ENCODE measurements around the gene C5orf34.
"Not testable (repeated sequence)": the region's sequence is repeated elsewhere in the genome, so short reads cannot be mapped to it uniquely, and the experiment has no call there.

Gene C5orf34

GRCh38 chr5:43514471-43514815, 505 bp downstream of the C5orf34 start:
- peak; percentile 45 for DNase-seq

GRCh38 chr5:43514025-43514424, 923 bp downstream of the C5orf34 start:
- DNase-seq, result peak; percentile 9

DNA sequence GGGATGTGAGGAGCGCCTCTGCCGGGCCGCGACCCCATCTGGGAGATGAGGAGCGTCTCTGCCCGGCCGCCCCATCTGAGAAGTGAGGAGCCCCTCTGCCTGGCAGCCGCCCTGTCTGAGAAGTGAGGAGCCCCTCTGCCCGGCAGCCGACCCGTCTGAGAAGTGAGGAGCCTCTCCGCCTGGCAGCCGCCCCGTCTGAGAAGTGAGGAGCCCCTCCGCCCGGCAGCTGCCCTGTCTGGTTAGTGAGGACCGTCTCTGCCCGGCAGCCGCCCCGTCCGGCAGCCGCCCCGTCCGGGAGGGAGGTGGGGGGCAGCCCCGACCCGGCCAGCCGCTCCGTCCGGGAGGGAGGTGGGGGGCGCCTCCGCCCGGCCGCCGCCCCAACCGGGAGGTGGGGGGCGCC, 3.9 kb downstream of the C5orf34 start:
- not testable (repeated sequence) for DNase-seq

GRCh38 chr5:43498581-43498980, 16.4 kb downstream of the C5orf34 start:
- DNase-seq, result no peak

- DNase-seq, result no peak
Observed at GRCh38 chr5:43497311-43498104, 17.4 kb downstream of the C5orf34 start.

- DNase-seq, result no peak
Observed at GRCh38 chr5:43491326-43491725, 23.6 kb downstream of the C5orf34 start.

- DNase-seq, result no peak
Observed at GRCh38 chr5:43486353-43486752, 28.6 kb downstream of the C5orf34 start.

- DNase-seq, result no peak
Observed at GRCh38 chr5:43485406-43485805, 29.5 kb downstream of the C5orf34 start.

DNA sequence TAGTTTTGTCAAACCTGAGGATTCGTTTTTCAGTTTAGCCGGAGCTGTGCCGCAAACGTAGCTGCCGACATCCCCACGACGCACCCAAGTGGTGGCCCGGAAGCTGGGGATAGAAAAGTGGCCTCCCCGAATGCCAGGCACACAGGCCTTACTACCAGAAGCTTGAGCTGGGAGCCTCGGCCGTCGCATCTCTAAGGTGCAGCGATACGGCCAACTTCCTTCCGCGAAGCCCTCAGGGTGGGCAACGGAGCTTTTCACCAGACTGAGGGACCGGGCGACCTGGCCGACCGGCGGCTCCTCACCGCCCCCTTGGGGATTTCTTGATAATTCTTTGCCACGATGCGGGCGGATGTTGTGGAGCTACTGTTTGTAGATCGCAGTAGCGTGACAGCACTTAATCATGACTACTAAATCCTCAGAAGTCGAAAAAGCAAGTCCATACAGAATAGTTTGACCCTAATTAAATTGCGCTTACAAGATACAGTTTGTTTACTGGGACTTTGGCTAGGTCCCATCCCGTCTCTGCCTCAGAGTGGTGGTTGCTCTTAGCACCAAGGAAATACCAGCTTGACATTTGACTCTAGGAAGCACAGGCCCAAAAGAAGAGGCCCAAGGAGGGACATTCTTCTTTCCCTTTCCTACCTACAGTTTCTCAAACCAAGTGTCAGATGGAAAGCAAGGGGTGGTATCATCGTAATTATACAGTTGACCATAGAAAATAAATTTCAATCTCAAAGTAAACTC, 30.7 kb downstream of the C5orf34 start:
- DNase-seq, result peak; percentile 80

DNA sequence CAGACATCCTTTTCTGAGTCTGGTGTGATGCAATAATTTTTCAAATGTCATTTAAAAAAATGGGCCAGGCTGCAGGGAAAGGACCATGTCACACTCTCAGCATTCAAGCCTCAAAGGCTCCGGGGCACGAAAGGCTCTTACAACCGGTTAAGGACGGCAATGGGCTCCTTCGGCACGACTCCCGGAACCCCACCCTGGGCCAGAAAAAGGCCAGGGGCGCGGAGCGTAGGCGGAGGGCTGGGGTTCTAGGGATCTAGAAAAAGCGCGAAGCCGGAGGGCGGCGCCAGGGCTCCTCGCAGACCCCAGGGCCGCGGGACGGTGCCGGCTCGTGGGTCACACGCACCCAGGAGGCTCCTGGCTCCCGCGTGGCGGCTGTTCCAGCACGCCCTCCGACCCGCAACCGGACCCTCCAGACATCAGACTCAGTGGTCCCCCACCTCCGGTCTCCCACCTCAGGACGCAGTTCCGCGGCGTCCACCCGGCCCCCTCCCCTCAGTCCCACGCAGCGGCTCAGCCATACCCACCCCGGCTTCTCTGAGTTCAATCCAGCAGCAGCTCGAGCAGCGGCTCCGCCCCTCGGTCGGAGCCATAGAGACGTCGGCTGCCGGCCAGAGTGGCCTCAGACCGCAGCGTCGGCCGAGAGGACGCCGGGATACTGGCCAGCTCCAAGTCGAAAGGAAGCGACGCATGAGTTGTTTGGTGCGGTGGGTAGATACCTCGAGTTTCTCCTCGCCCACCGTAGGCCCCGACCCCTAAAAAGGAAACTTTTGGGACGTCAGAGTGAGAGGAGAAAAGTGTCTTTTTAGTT, 31.4 kb downstream of the C5orf34 start, which contains the start of gene TMEM267:
Gene TMEM267, minus strand, starts transcription at position 568 of the 808 bp plus-strand sequence. CDS start 29,896 bp downstream, outside the sequence.
- DNase-seq, result peak; percentile 72

DNA sequence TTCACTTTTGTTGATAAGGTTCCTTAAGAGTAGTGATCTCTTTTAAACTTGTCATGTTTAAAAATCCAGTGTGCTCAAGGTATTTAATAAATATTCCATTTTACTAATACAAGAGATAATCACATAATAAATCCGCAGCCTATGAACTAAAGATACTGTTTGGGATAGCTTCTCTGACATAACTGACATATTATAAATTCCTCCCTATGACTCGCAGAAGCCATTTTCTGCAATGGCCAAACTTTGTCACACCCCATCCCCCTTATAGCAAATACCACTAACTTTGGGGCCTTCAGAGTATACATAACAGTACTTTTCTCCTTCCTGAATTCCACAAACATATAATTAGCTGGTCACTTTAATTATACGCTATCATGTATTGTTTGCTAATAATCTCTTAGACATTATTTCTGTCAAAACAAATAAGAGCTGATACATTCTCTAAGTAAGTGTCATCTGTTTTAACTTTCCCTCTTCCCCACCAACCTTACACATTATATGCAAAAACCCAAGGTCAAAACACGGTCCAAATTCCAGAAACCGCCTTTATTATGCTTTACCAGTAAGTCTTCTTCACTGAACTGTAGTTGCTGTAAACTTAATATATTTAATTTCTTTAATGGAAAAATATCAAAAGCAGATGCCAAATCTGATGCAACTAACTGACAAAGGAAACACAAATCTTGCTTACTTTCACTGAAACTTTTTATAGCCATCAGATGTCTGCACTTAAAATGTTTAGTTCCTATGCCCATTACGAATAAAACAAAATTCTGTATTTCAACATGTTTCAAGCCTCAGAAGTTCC, 32.3 kb downstream of the C5orf34 start:
- peak; percentile 62 for DNase-seq

- no peak for DNase-seq
Observed at GRCh38 chr5:43469671-43470391, 45.1 kb downstream of the C5orf34 start.

DNA sequence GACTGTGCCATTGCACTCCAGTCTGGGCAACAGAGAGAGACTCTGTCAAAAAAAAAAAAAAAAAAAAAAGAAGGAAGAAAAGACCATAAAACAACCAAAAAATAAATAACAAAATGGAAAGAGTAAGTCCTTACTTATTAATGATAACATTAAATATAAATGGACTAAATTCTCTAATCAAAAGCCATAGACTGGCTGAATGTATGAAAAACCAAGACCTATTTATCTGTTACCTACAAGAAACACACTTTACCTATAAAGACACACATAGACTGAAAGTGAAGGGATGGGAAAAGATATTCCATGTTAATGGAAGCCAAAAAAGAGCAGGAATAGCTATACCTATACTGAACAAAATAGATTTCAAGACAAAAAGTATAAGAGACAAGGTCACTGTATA, 47.8 kb downstream of the C5orf34 start:
- no peak for DNase-seq

DNA sequence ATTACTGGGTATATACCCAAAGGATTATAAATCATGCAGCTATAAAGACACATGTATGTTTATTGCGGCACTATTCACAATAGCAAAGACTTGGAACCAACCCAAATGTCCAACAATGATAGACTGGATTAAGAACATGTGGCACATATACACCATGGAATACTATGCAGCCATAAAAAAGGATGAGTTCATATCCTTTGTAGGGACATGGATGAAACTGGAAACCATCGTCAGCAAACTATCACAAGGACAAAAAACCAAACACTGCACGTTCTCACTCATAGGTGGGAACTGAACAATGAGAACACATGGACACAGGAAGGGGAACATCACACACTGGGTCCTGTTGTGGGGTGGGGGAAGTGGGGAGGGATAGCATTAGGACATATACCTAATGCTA, 49.5 kb downstream of the C5orf34 start:
- DNase-seq, result not testable (repeated sequence)

- DNase-seq, result no peak
Observed at GRCh38 chr5:43461066-43461465, 53.9 kb downstream of the C5orf34 start.

DNA sequence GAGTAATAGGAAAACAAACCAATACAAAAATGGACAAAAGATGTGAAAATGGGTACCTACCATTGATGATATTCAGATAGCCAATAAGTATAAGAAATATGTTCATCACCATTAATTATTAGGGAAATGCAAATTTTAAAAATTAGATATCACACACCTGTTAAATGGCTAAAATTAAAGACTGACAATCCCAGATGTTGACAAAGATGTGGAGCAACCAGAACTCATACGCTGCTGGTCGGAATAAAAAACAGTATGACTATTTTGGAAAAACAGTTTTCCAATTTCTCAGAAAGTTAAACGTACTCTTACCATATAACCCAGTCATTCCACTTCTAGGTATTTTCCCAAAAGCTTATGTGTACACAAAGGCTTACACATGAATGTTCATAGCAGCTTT, 58.4 kb downstream of the C5orf34 start:
- no peak for DNase-seq

DNA sequence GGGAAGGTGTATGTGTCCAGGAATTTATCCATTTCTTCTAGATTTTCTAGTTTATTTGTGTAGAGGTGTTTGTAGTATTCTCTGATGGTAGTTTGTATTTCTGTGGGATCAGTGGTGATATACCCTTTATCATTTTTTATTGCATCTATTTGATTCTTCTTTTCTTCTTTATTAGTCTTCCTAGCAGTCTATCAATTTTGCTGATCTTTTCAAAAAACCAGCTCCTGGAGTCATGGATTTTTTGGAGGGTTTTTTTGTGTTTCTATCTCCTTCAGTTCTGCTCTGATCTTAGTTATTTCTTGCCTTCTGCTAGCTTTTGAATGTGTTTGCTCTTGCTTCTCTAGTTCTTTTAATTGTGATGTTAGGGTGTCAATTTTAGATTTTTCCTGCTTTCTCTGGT, 73.4 kb downstream of the C5orf34 start:
- DNase-seq, result not testable (repeated sequence)

- no peak for DNase-seq
Observed at GRCh38 chr5:43437062-43437660, 77.8 kb downstream of the C5orf34 start.

Data from kidney glomerular epithelial cell (primary cell).